K562 (cell line): ENCODE measurements around the gene THSD8. TPM values are rescaled to one million over a fixed set of nuclear protein-coding genes. Genes with fewer than 3 reads are reported as not detected.

Experiments used
- CHD4 ChIP-seq: fragments of 200-600 bp; sonication (generic); IDR thresholded peaks from 3 replicates; pipeline ENCODE4 v1.6.1; 2012; ENCODE audit warnings: low read depth, mild to moderate bottlenecking, mixed read lengths, low read length, inconsistent platforms; ENCODE audit not compliant: insufficient read depth, insufficient replicate concordance, poor library complexity, severe bottlenecking
- CREBBP ChIP-seq: IDR thresholded peaks from one replicate; pipeline ENCODE4 v1.6.1; 2012; ENCODE audit warnings: low read depth, mild to moderate bottlenecking, control low read depth, inconsistent platforms, low read length
- EP300 ChIP-seq: IDR thresholded peaks from 2 replicates; pipeline ENCODE4 v1.6.1; 2012; ENCODE audit warnings: low read length, improper control_type of control experiment
- FOXA1 ChIP-seq: fragments of 450-650 bp; IDR thresholded peaks from 2 replicates; pipeline ENCODE4 v1.6.1; 2016; ENCODE audit warnings: mild to moderate bottlenecking, borderline replicate concordance
- FOXK1 ChIP-seq: sonication (generic); formaldehyde crosslinking; IDR thresholded peaks from 2 replicates; pipeline ENCODE4 v1.8.0; 2022; ENCODE audit warnings: missing genetic modification reagents, mild to moderate bottlenecking, borderline replicate concordance
- FOXP4 ChIP-seq: sonication (generic); formaldehyde crosslinking; IDR thresholded peaks from 2 replicates; pipeline ENCODE4 v1.8.0; 2022; ENCODE audit warnings: mild to moderate bottlenecking, missing genetic modification reagents, borderline replicate concordance
- GATA2 ChIP-seq: sonication (generic); formaldehyde crosslinking; IDR thresholded peaks from 2 replicates; pipeline ENCODE4 v1.4.0; 2020; ENCODE audit warnings: mild to moderate bottlenecking, missing genetic modification reagents
- GATAD2A ChIP-seq: fragments of 450-650 bp; IDR thresholded peaks from 2 replicates; pipeline ENCODE4 v1.6.1; 2017
- MAX ChIP-seq: sonication (generic); formaldehyde crosslinking; IDR thresholded peaks from 2 replicates; pipeline ENCODE4 v1.9.0; 2022; ENCODE audit warnings: mild to moderate bottlenecking, missing genetic modification reagents
- MIER1 ChIP-seq: fragments of 450-650 bp; IDR thresholded peaks from 2 replicates; pipeline ENCODE4 v1.6.1; 2016; ENCODE audit warnings: antibody characterized with exemption, mild to moderate bottlenecking, low read depth
- MYC ChIP-seq, 2 experiments: fragments of 250-450 bp in 1 of 2; sonication (Bioruptor Pico) in 1 of 2; IDR thresholded peaks; 2 replicates each; pipeline versions ENCODE4 v1.5.1 to v1.6.1; 2012 to 2021; ENCODE audit warnings: low read depth in 2 of 2, borderline replicate concordance in 1 of 2, improper control_type of control experiment in 1 of 2, low read length in 1 of 2, mild to moderate bottlenecking in 1 of 2, moderate library complexity in 1 of 2
- POLR2B ChIP-seq: fragments of 450-650 bp; IDR thresholded peaks from 2 replicates; pipeline ENCODE4 v1.6.1; 2018; ENCODE audit warnings: low read depth; ENCODE audit not compliant: partially characterized antibody
- PRDM10 ChIP-seq: fragments of 450-650 bp; IDR thresholded peaks from 2 replicates; pipeline ENCODE4 v1.6.1; 2018; ENCODE audit not compliant: partially characterized antibody
- SAP30 ChIP-seq: fragments of 200-600 bp; sonication (generic); IDR thresholded peaks from 2 replicates; pipeline ENCODE4 v1.6.1; 2012; ENCODE audit warnings: borderline replicate concordance, low read depth, mild to moderate bottlenecking, moderate library complexity, low read length, control low read depth, inconsistent platforms; ENCODE audit not compliant: insufficient read depth, poor library complexity, severe bottlenecking
- SFPQ ChIP-seq: fragments of 200-400 bp; formaldehyde crosslinking; IDR thresholded peaks from 2 replicates; pipeline ENCODE4 v1.6.1; 2017; ENCODE audit warnings: mild to moderate bottlenecking, low read depth, low read length, moderate library complexity
- ZNF41 ChIP-seq: fragments of 250-450 bp; sonication (Bioruptor Pico); conservative IDR thresholded peaks from 2 replicates; pipeline ENCODE4 v1.4.0; 2020; ENCODE audit warnings: mild to moderate bottlenecking
- ZNF695 ChIP-seq: fragments of 450-650 bp; formaldehyde crosslinking; IDR thresholded peaks from 2 replicates; pipeline ENCODE4 v1.4.0; 2020; ENCODE audit warnings: mild to moderate bottlenecking, moderate library complexity
- polyA plus RNA-seq, 8 experiments: library from polyadenylated mRNA; depleted of rRNA in 4 of 8; stranded (reverse) in 5 of 8; unstranded in 3 of 8; fragments of >200 nt; fragmentation: Nextera tagmentation in 2 of 8; fragmentation: Illumina TruSeq in 1 of 8; extraction: Ambion mirVana in 2 of 8; extraction: Trizol in 1 of 8; gene quantifications; 2 replicates each; pipeline versions ENCODE4 v1.2.1 to v1.2.3, GENCODE V29; 2011 to 2014; ENCODE audit warnings: inconsistent platforms in 1 of 8, missing spikeins in 1 of 8
- total RNA-seq, 7 experiments: library from RNA; depleted of rRNA in 6 of 7; stranded (reverse); fragments of >200 nt in 6 of 7; fragmentation: Illumina TruSeq in 2 of 7; extraction: Trizol in 2 of 7; gene quantifications; 2 replicates each; pipeline versions ENCODE4 v1.2.1 to v1.2.3, GENCODE V29; 2011 to 2021; ENCODE audit warnings: low replicate concordance in 1 of 7

The THSD8 gene
- total and polyA plus RNA-seq, 9 of the 15 experiments (the other 6 are each of a cell fraction or from before 2014, with no cell fraction given), result 8.4 to 42.4 (median 19.9) TPM; not detected in 2

GRCh38 chr19:12801466-12802266 is at the start of gene THSD8, which contains the start of gene PRDX2 (continued):
- TF ChIP-seq PRDM10, result peak; percentile 99
- TF ChIP-seq GATAD2A, result peak; percentile 25; the same call in 1 of the 2 replicates
- no peak for TF ChIP-seq GATA2
- peak; percentile 95 for TF ChIP-seq MAX
- no peak for TF ChIP-seq SFPQ
- TF ChIP-seq EP300, result peak; percentile 3; the same call in 1 of the 2 replicates
- TF ChIP-seq MYC (IDR thresholded peaks at IDR 0.05; ENCODE audit: low read depth, low read length), result peak; percentile 78
- TF ChIP-seq MYC (CRISPR knock-in tag; IDR thresholded peaks at IDR 0.05; ENCODE audit: borderline replicate concordance, low read depth), result peak; percentile 73; the same call in 1 of the 2 replicates
- no peak for TF ChIP-seq CHD4
- no peak for TF ChIP-seq ZNF695 (CRISPR knock-in tag)
- peak; percentile 63; the same call in 1 of the 2 replicates for TF ChIP-seq FOXP4 (CRISPR knock-in tag)
- TF ChIP-seq ZNF41 (CRISPR knock-in tag), result no peak
- TF ChIP-seq POLR2B, result peak; percentile 88
- peak; percentile 58 for TF ChIP-seq SAP30
- peak; percentile 40; the same call in 1 of the 2 replicates for TF ChIP-seq MIER1
- peak; percentile 92; the same call in 1 of the 2 replicates for TF ChIP-seq FOXK1 (CRISPR knock-in tag)
- TF ChIP-seq FOXA1, result no peak
- TF ChIP-seq CREBBP, result no peak
